ENCODE results near the gene GJE1.
"Not testable (repeated sequence)": the region's sequence is repeated elsewhere in the genome, so short reads cannot be mapped to it uniquely, and the experiment has no call there.

GJE1 gene

DNA sequence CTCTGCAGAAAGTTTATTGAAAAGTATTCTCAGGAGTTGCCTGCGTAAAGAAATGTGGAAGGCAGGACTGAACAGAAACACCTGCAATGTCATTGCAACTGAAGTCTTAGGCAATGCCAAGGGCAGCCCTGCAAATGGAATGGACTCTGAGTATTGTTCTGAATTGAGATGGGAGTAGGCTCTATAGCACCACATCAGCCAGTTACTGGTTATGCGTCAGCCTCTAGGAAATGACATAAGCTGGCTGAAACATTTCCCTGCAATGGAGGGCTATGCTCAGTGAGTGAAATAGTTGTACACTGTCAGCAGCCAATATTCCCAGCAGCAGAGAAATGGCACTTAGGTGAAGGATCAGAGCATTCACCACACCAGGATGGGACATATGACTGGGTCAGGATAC lies 13.8 kb upstream of the GJE1 start:
- TF ChIP-seq, protein P1, sequence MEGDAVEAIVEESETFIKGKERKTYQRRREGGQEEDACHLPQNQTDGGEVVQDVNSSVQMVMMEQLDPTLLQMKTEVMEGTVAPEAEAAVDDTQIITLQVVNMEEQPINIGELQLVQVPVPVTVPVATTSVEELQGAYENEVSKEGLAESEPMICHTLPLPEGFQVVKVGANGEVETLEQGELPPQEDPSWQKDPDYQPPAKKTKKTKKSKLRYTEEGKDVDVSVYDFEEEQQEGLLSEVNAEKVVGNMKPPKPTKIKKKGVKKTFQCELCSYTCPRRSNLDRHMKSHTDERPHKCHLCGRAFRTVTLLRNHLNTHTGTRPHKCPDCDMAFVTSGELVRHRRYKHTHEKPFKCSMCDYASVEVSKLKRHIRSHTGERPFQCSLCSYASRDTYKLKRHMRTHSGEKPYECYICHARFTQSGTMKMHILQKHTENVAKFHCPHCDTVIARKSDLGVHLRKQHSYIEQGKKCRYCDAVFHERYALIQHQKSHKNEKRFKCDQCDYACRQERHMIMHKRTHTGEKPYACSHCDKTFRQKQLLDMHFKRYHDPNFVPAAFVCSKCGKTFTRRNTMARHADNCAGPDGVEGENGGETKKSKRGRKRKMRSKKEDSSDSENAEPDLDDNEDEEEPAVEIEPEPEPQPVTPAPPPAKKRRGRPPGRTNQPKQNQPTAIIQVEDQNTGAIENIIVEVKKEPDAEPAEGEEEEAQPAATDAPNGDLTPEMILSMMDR (conservative IDR thresholded peaks at IDR 0.05) = no peak
- no peak overlapping the region for H3K27ac ChIP-seq

DNA sequence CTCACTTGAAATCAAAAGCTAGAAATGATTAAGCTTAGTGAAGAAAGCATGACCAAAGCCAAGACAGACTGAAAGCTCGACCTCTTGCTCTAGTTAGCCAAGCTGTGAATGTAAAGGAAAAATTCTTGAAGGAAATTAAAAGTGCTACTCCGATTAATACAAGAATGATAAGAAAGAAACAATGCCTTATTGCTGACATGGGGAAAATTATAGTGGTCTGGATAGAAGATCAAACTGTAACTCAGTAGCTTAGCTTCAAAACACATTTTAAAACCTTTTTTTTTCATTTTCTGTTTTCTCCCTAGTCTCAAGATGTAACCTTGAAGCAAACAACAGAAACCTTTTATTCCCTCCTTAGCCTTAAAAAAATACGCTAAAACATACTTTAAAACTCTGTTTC lies 11.4 kb upstream of the GJE1 start:
- TF ChIP-seq, protein P1 (conservative IDR thresholded peaks at IDR 0.05) = no peak
- H3K27ac ChIP-seq = no peak overlapping the region

DNA sequence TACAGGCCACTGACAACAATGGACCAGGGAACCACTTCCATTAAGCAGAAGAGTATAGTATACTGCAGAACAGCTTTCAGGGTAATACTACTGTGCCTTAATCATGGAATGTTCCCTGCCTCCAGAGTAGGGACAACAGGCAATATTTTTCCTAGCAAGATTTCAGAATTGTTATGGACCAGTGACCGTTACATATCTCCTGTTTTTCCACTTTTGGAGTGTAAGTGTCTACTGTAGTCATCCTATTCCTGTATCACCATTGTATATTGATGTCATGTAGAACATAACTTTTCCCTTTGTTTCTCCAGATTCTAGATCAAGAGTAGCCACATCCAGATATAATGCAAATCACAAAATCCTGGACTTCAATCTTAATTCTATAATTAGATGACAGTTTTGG lies 1.9 kb upstream of the GJE1 start:
- H3K27ac ChIP-seq = no peak overlapping the region
- TF ChIP-seq, protein P1 (conservative IDR thresholded peaks at IDR 0.05) = no peak

DNA sequence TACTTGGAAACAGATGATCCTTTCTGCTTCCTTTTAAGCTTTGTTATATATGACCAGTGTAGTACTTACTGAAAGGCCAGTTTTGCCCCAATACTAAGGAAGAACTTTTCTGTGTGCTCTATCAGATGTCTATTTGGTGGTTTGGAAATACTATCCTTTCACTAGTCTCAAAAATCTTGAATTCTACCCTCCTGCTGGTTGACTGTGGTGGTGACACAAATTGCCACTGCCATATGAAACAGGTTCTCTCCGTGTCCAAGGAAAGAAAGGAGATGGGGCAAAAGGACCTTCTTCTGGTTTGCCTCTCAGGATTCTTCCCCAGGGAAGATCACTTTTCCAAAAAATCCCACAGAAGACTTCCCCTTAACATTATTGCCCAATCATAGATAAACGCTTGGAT lies 6.2 kb downstream of the GJE1 start:
- TF ChIP-seq, protein P1 (conservative IDR thresholded peaks at IDR 0.05) = no peak
- no peak overlapping the region for H3K27ac ChIP-seq

DNA sequence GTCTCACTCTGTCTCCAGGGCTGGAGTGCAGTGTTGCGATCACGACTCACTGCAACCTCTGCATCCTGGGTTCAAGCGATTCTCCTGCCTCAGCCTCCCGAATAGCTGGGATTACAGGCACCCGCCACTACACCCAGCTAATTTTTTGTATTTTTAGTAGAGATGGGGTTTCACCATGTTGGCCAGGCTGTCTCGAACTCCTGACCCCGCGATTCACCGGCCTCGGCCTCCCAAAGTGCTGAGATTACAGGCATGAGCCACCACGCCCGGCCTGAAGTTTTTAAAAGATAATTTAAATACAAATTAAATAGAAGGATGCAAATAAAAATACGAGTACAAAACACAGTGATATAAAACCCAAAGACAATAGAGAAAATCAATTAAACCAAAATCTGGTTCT lies 8.8 kb downstream of the GJE1 start:
- H3K27ac ChIP-seq = not testable (repeated sequence)

DNA sequence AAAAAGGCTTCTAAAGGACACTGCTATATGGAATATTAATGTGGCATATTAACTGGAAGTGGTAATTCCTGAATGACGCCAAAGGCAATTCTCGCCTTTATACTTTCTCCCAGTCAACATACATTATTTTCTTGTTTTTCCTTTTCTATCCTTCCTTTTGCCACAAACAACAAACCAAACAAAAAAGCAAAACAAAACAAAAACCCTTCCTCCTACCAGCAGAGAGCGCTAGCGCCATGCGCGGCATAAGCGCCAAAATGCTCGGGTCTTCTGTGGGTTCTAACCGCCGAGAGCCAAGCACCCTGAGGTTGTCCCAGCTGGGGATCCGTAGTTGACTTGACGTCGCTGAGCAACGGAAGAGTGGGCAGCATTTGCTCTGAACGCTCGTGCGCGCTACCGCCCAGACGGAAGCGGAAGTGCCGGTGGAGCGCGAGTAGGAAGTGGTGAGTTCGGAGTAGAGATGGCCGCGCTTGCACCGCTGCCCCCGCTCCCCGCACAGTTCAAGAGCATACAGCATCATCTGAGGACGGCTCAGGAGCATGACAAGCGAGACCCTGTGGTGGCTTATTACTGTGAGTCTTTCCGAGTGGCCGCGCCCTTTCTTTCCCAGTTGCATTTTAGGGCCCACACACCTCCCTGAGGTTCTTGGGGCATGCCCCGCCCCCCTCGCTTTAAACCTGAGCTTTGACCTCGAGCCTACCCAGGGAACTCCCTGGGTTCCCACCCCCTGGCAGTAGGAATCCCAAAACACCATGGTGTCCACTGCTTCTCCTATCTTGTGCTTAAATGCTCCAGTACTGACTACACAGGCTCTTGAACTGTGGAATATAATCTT lies 14.3 kb downstream of the GJE1 start, which contains the start of the genes NMBR and VTA1:
Gene NMBR (minus strand): TSS at position 295 of the 835 bp plus-strand sequence. CDS start 58,464 bp downstream, outside the sequence.
Gene VTA1 (plus strand): TSS at position 436 of the 835 bp plus-strand sequence. CDS start 25 bp downstream, at position 461.
- H3K27ac ChIP-seq = peak within 1 kb of the TSS; percentile 58
- TF ChIP-seq, protein P1 (conservative IDR thresholded peaks at IDR 0.05) = peak; percentile 94

DNA sequence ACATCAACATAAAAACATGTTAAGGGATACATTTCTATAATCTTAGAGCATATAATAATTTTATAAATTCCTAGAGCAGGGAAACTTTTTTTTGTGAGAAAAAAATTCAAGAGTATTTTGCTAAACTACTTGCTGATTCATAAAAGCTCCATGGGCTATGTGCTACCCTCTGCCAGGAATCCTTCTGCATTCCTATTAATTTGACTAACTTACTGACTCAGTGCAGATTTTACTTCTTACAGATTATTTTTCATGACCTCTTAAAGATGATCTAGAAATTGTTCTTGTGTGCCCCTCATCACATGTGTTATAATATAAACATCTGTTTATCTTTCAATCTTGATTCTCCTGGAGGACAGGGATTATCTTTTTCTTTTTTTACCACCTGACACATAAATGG lies 20.0 kb downstream of the GJE1 start:
- TF ChIP-seq, protein P1 (conservative IDR thresholded peaks at IDR 0.05) = no peak
- H3K27ac ChIP-seq = no peak overlapping the region

DNA sequence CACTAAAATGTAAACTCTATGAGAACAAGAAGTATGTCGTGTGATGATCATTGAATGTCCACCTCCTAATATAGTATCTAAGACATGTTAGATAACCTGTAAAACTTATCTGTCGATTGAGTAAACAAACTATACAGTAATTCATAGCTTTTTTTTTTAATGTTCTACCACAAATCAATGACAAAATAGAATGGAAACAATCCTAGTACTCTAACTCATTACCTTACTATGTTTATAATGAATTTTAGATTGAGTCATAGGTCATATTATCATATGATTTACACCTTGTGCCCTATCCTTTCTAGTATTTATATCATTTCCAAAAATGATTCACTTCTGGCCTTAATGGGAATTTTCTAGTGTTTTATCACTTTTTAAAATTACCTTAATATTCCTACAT lies 20.5 kb downstream of the GJE1 start:
- TF ChIP-seq, protein P1 (conservative IDR thresholded peaks at IDR 0.05) = no peak
- H3K27ac ChIP-seq = no peak overlapping the region
